Renal cortical epithelial cell (primary cell): ENCODE measurements around the gene AMH. TPM values are rescaled to one million over a fixed set of nuclear protein-coding genes. Genes with fewer than 3 reads are reported as not detected.
"Not testable (repeated sequence)": the region's sequence is repeated elsewhere in the genome, so short reads cannot be mapped to it uniquely, and the experiment has no call there.

Experiments
- DNase-seq: peaks from one replicate; pipeline ENCODE4 v3.0.0-alpha.2; 2011; ENCODE audit warnings: low read depth
- total RNA-seq: library from RNA; depleted of rRNA; stranded (reverse); fragments of >200 nt; gene quantifications from 2 replicates; pipeline ENCODE4 v1.2.3, GENCODE V29; 2014

The AMH gene
- total RNA-seq, 1 donor from 2014 or later, result 1.0 TPM

DNA sequence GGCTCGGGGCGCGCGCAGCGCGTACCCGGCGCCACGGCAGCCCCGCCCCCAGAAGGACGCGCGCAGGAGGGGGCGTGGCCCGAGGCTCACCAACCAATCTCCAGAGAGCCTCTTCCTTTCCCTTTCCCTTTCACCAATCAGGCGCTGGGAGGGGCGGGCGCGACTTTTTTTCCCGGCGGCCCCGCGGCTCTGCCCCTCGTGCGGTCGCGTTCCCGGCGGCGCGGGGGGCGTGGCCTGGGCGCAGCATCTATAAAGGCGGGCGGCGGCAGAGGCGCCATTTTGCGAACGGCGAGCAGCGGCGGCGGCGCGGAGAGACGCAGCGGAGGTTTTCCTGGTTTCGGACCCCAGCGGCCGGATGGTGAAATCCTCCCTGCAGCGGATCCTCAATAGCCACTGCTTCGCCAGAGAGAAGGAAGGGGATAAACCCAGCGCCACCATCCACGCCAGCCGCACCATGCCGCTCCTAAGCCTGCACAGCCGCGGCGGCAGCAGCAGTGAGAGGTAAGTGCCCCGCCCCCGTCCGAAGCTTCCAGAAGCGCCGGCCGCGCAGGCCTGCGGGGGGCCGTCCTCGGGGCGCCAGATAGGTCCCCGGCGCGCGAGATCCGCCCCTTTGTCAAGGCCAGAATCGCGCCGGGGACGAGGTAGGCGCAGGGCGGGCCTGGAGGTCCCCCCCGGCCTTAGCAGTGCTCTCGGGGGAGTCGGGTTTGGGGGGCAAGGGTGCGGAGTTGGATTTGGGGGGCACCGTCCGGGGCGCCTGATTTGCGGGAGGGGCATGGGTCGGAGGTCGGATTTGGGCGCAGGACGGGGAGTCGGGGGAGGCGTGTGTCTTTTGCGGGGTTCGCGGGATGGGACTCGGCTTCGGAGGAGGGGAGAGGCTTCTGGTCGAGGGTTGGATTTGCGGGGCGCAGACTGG, 20.4 kb downstream of the AMH start:
- DNase-seq, result peak; percentile 79

DNA sequence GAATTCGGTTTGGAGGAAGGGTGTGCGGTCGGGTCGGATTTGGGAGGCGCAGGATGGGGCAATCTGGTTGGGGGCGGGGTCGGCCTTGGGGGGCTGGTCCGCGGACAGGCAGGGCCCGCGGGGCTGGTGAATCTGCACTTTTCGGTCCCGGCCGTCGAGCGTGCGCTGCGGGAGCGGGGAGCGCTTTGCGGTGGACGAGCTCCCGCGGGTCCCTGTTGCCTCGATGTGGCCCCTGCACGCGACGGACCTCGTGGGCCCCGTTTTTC, 21.0 kb downstream of the AMH start:
- no peak for DNase-seq

DNA sequence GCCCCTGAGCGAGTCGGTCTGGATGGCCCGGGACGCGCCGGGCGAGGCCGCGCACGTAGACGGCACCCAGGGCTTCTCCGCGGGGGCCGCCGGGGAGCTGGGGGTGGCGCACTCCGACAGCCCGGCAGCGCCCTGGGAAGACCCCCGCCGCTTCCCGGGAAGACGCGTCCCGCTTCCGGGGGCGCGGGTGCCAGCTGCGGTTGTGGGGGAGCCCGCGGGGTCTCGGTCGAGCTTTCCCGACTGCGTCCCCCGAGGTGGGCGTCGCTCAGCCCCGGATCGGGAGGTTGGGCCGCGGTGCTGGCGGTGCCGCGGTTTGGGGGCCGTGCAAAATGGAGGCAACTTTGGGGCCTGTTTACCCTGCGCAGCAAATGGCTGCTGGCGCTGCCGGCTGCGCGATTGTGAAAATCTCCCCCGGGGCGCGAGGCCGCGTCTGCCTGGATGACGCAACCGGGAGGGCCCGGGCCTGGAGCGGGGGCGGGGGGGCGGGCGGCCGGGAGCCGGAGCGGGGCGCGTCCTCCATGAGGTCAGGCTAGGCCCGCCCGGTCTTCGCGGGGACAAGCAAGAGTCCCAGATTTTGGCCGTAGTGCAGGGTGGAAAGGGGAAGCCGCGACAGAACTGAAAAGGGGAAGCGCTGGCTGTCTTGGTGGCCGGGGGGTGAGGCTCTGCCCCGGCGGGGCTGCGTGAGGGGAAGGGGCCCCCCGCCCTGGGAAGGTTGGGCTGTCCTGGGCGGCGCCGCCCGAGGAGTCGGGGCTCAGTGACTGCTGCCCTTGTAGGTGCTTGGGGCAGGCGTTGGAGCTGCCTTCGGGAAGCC, 21.5 kb downstream of the AMH start:
- DNase-seq, result peak; percentile 33

DNA sequence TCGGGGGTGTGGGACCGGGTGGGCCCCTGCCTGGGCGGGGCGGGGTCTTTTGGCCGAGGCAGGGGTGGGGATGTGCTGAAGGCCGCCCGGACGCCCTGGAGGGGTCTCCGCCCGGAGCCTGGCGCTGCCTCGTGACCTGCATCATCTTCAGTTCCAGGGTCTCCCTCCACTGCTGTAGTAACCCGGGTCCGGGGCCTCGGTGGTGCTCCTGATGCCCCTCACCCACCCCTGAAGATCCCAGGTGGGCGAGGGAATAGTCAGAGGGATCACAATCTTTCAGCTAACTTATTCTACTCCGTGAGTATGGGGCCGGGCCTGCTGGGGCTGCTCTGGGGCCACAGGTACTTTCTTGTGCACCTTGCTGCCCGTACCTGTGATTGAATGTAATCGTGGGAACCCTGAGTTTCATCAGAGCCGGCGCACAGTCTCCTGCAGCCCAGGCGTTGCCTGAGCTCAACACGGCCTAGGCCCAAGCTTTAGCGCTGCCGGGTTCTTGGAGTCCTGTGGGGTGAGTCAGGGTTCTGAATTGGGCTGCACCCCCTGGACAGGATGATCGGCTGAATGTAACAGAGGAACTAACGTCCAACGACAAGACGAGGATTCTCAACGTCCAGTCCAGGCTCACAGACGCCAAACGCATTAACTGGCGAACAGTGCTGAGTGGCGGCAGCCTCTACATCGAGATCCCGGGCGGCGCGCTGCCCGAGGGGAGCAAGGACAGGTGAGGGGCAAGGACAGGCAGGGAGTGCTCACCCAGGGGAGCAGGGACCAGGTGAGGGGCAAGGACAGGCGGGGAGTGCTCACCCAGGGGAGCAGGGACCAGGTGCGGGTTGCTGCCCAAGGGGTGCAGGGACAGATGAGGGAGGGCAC, 22.3 kb downstream of the AMH start:
- DNase-seq, result no peak

DNA sequence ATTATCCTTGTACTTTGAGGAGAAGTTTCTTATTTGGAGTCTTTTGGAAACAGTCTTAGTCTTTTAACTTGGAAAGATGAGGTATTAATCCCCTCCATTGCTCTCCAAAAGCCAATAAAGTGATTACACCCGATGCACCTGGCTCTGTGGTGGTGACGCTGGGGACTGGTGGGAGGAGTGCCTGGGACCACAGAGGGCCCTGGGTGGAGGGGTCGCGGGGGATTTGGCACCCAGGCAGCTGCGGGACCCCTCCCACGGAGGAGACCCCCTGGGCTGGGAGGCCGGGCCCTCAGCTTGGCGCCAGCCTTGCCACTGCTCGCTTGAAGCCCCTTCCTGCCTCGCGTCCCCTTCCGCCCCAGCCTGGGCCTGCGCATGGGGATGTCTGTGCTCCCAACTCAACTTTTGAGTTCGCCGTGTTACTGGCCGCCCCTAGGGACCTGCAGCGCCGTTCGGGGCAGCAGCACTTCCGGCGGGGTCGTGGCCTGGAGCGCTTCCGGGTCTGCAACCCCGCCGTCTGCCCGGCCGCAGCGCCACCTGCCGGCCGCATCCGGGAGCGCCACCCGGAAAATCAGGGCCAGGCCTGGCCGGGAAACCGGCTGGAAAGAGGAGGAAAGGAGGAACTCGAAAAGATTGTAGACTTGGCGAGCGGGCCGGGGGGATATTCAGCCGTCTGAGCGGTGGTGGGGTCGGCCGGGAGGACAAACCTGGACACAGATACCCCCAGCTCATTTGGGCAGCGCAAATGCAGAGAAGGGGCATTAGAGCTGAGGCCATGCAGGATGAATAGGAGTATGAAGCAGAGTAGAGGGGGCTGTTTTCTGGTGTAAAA, 24.4 kb downstream of the AMH start:
- no peak for DNase-seq

DNA sequence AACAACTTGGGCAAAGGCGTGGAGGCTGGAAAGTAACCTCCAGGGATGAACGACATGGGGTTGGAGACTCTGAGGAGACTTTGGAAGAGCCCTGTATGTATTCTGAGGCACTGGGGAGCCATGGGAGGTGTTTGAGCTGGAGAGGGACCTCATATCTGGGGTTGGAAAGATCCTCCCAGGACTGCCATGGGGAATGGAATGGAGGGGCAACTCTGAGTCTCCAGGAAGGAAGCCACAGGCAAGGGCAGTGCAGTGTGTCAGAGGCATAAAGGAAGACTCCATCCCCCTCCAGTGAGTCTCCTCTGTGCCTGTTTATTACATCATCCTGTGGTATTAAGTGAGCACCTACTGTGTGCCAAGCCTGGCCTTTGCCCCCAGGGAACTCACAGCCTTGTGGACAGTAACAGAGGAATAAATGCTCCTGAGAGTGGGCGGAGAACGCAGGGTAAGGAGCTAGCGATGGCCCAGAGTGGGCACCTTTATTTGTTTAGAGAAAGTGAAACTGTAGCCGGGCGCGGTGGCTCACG, 25.1 kb downstream of the AMH start:
- DNase-seq, result no peak

DNA sequence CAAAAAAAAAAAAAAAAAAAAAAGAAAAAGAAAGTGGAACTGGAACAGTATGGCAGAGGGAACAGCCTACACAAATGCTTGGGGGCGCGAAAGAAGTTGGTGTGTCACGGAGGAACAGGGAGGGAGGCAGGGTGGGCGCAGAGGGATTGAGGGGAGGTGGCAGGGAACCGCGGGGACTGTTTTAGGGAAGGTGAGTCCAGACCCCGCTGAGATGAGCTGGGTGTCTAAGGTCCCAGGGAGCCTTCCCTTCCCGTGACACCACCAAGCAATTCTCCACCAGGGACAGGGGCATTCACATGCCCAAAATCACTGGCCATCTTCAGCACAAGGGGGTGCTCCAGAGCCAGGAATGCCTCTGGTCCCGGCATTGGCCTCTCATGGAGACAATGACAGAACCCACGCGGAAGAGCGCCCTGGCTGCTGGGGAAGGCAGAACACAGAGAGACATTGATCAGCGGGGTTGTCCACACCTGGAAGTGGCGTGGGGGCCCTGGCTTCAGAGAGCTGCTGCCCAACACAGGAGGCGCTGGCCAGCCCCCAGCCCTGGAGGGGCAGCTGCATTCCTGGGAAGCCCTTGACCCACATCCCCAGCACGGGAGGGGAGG, 25.9 kb downstream of the AMH start:
- no peak for DNase-seq

DNA sequence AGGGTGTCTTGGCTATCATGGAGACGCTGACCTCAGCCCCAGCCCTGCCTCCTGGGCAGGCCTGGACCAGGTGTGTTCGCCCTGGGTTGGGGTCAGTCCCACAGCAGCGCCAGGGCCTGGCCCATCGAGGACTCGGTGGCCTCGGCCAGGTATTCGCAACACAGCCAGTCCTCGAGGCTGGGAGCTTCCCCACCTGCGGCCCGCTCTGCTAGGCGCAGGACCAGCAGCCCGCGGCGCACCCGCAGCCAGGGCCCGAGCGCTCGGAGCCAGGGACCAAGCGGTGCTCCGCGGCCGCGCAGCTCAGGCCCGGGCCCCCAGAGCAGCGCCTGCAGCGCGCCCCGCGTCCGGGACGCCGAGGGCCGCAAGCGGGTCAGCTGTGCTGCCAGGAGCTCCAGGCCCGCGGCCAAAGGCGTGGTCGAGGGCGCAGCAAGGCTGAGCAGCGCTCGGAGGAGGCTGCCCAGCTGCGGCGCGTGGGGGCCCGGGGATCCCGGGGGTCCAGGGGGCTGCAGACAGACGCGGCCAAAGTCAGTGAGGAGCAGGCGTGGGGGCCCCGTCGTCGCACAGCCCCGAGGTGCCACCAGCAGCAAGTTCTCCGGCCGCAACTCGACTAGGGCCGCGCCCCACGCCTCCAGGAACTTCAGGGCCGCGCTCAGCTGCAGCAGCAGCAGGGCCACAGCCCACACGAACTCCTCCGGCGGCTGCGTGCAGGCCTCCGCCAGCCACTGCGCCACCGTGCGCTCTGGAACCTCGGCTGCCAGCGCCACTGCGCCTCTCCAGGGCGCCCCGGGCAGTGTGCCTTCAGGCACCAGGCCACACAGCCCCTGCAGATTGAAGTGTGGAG, 26.7 kb downstream of the AMH start:
- DNase-seq, result no peak

DNA sequence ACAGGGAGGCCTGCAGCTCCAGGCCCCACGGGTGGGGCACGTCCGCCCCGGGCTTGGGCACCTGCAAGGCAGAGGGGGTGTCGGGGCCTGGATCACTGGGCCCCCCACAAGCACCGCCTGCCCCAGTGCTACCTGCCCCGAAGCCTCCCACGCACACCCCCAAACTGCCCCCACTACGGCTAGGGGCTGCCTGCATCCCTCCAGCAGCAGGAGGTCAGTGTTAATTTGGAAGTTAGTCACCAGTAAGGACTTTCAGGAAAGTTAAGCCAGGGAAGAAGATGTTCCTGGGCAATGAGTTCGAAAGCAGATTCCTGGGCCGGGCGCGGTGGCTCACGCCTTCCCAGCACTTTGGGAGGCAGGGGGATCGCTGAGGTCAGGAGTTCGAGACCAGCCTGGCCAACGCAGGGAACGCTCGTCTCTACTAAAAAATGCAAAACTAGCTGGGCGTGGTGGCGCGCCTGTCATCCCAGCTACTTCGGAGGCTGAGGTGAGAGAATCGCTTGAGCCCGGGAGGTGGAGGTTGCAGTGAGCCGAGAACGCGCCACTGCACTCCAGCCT, 27.4 kb downstream of the AMH start:
- DNase-seq, result no peak

DNA sequence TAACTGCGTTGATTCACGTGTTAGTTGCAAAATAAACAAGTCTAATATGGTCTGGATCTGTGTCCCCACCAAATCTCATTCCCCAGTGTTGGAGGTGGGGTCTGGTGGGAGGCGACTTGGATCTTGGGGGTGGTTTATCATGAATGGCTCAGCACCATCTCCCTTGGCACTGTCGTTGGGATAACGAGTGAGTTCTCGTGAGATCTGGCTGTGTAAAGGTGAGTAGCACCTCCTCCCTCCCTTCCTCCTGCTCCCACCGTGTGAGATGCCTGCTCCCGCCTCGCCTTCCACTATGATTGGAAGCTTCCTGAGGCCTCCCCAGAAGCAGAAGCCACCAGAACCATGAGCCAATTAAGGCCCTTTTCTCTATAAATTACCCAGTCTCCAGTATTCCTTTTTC, 28.0 kb downstream of the AMH start:
- no peak for DNase-seq

DNA sequence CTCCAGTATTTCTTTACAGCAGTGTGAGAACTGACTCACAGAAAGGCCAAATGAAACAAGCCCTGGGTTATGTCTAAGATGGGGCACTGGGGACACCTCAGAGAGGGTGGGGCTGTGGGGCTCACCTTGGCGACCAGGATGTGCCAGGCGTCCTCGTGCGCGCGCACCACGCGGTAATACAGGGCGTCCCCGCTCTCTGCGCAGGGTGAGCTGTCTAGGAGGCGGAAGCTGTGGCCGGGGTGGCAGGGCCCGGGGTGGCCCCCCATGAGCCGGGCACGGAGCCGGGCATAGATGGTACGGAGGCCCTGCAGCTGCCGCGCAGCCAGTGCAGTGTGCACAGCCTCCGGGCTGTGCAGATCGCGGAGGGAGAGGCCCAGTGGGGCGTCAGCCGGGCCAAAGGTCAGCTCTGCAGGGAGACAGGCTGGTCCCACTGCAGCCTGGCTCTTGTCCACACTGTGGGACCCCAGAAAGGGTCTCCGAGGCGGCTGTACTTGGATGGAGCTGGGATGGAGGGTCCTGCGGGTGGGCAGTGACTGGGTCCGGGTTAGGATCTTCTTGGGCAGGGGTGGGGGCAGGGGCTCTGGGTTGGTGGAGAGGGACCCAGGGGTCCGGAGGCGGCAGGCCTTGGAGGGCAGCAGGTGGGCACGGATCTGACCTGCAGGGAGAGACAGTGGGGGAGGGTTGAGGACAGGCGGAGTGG, 29.5 kb downstream of the AMH start:
- no peak for DNase-seq

DNA sequence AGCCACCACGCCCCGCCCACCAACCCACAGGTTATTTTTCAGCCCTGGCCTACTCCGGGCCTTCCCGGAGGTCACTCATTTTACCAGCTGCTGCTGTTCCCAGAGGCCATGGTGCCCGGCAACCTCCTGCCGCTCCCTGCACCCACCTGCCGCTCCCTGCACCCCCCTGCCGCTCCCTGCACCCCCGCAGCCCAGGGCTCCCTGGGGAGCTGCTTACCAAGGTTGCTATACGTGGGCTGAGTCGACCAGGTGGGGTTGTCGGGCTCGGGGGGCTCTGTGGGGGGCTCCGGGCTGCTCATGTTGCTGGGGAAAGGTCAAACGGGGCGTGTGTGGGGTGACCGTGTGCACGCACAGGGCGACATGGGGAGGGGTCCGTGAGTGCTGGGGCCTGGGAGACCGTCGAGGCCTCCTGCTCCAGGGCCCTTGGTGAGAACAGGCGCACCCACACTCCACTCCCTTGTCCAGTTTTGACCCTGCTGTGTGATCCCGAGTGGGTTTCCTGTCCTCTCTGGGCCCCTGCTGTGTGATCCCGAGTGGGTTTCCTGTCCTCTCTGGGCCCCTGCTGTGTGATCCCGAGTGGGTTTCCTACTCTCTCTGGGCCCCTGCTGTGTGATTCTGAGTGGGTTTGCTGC, 31.6 kb downstream of the AMH start:
- no peak for DNase-seq

DNA sequence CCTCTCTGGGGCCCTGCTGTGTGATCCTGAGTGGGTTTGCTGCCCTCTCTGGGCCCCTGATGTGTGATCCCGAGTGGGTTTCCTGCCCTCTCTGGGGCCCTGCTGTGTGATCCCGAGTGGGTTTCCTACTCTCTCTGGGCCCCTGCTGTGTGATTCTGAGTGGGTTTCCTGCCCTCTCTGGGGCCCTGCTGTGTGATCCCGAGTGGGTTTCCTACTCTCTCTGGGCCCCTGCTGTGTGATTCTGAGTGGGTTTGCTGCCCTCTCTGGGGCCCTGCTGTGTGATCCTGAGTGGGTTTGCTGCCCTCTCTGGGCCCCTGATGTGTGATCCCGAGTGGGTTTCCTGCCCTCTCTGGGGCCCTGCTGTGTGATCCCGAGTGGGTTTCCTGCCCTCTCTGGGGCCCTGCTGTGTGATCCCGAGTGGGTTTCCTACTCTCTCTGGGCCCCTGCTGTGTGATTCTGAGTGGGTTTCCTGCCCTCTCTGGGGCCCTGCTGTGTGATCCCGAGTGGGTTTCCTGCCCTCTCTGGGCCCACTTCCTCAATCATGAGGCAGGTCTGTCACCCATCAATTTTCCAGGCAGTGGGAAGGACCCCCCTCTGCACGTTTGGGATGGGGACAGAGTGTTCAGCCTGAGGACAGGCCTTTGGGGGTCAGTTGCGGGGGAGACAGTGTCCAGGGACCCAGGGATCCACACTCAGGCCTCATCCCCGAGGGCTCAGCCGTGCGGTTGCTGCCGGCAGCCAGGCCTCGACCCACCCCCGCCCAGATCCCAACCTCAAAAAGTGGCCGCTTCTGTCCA, 32.3 kb downstream of the AMH start:
- not testable (repeated sequence) for DNase-seq

DNA sequence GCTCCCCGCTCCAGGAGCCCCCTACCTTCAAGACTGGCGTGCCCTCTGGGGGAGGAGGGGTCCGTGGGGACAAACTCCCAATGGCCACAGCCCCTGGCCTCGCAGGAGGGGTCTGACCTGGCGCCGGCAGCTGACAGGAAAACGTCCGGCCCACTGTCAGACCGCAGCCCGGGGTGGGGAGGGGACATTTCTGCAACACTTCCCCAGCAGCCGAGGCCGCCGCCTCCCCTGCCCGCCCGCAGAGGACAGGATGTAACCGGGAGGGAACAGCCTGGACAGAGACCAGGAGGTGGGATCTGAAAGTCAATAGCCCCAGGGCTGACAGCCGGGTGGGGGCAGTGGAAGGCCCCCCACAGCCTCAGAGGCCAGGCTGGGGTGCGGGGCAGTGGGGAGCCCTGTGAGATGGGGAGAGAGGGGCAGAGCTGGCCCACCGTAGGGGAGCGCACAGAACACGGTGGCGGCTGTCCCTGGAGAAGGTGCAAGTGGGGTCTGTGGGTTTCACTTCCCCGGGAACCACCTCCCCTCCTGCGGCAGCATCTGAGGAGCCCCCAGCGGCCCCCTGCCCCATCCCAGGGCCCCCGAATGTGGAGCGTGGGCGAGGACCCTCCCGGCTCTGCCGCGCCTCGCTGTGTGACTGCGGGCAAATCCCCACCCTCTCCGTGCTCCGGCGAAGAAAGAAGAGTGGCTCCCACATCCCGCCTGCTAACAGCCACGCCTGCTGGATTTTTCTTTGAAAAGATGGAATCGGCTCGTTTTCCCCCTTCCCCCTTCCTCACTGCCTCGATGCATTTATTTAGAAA, 33.1 kb downstream of the AMH start, which contains the start of gene PEAK3:
TSS of gene PEAK3 (minus strand) at position 114 of the 800 bp plus-strand sequence. CDS start 1,244 bp downstream, outside the sequence.
- no peak for DNase-seq

DNA sequence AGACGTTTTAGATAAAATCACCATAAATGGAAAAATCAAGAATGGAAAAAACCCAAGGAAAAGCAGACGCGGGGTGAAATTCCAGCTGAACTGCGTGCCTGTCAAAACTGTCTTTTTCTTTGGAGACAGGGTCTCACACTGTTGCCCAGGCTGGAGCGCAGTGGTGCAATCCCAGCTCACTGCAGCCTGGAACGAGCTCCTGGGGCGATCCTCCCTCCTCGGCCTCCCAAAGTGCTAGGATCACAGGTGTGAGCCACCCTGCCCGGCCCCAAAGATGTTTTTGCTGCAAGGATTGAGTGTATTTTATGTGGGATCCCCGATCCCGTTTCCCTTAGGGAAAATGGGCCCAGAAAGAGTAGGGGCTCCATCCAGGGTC, 33.7 kb downstream of the AMH start:
- no peak for DNase-seq

DNA sequence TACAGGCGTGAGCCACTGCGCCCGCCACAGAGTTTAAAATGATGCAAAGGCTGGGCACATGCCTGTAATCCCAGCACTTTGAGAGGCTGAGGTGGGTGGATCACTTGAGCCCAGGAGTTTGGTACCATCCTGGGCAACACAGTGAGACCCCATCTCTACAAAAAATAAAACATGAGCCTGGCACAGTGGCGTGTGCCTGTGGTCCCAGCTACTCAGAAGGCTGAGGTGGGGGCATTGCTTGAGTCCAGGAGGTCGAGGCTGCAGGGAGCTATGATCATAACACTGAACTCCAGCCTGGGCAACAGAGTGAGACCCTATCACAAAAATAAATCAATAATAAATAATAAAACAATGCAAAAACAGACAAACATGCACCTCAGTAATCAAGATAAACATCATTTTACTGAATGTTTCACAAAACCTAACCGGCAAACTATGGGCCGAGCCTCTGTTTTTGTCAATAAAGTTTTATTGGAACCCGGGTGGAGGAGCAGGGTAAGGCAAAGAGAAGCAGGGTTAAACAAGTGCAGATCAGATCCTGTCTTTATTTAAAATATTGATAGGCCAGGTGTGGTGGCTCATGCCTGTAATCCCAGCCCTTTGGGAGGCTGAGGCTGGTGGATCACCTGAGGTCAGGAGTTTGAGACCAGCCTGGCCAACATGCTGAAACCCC, 34.8 kb downstream of the AMH start:
- DNase-seq, result no peak
